ENCODE results near the gene SULT1E1.

- no peak for TF ChIP-seq CTCF (IDR thresholded peaks at IDR 0.05)
- no peak for TF ChIP-seq POLR2A (IDR thresholded peaks at IDR 0.05; ENCODE audit: low read depth)
- TF ChIP-seq POLR2AphosphoS5 (IDR thresholded peaks at IDR 0.05) = no peak
These were observed 41.8 kb downstream of the SULT1E1 start for GRCh38 chr4:69818060-69818639.
